Liver (tissue), 9 donors: ENCODE results near the gene TMEM231. TPM values are rescaled to one million over a fixed set of nuclear protein-coding genes. Genes with fewer than 3 reads are reported as not detected.

Experiments
- DNase-seq: peaks from one replicate; pipeline ENCODE4 v3.0.0-alpha.2; 2017; ENCODE audit warnings: low spot score
- H3K27ac ChIP-seq, 2 donors: one replicate each; pipeline ENCODE4 v1.7.0; 2013; ENCODE audit warnings: inconsistent platforms in 2 of 2, low read length in 2 of 2, control low read depth in 1 of 2, low read depth in 1 of 2, mild to moderate bottlenecking in 1 of 2
- H3K27me3 ChIP-seq, 4 donors: one replicate each; pipeline versions ENCODE4 v1.6.1 to v1.7.0; 2013; ENCODE audit warnings: low read length in 3 of 4, inconsistent platforms in 1 of 4, mild to moderate bottlenecking in 1 of 4, moderate library complexity in 1 of 4; ENCODE audit not compliant: control insufficient read depth in 4 of 4, insufficient read depth in 4 of 4
- H3K36me3 ChIP-seq, 4 donors: one replicate each; pipeline versions ENCODE4 v1.6.1 to v1.7.0; 2013; ENCODE audit warnings: low read length in 3 of 4, mild to moderate bottlenecking in 3 of 4, low read depth in 1 of 4, moderate library complexity in 1 of 4; ENCODE audit not compliant: control insufficient read depth in 4 of 4, insufficient read depth in 3 of 4
- H3K4me1 ChIP-seq, 4 donors: one replicate each; pipeline versions ENCODE4 v1.6.1 to v1.7.0; 2013; ENCODE audit warnings: low read length in 3 of 4, mild to moderate bottlenecking in 3 of 4, moderate library complexity in 1 of 4; ENCODE audit not compliant: control insufficient read depth in 4 of 4, insufficient read depth in 4 of 4
- H3K4me3 ChIP-seq, 3 donors: one replicate each; pipeline versions ENCODE4 v1.6.1 to v1.7.0; 2013; ENCODE audit warnings: low read length in 3 of 3, control low read depth in 1 of 3, low read depth in 1 of 3, mild to moderate bottlenecking in 1 of 3
- H3K9ac ChIP-seq, 2 donors: one replicate each; pipeline ENCODE4 v1.7.0; 2013; ENCODE audit warnings: low read length in 2 of 2, mild to moderate bottlenecking in 2 of 2, moderate library complexity in 2 of 2, control low read depth in 1 of 2, low read depth in 1 of 2
- H3K9me3 ChIP-seq, 4 donors: one replicate each; pipeline versions ENCODE4 v1.6.1 to v1.7.0; 2013; ENCODE audit warnings: low read length in 3 of 4; ENCODE audit not compliant: control insufficient read depth in 4 of 4
- CTCF ChIP-seq: fragments of 150-350 bp; IDR thresholded peaks from 2 replicates; pipeline ENCODE4 v1.5.1; 2017; ENCODE audit warnings: improper control_type of control experiment, low read depth, low read length; ENCODE audit not compliant: missing input control
- EGR1 ChIP-seq, 2 donors: IDR thresholded peaks; 2 replicates each; pipeline ENCODE4 v1.6.1; 2016 to 2018; ENCODE audit warnings: antibody characterized with exemption in 2 of 2, low read depth in 2 of 2
- FOXA1 ChIP-seq: IDR thresholded peaks from 2 replicates; pipeline ENCODE4 v1.6.1; 2016; ENCODE audit warnings: antibody characterized with exemption
- FOXA2 ChIP-seq: IDR thresholded peaks from 2 replicates; pipeline ENCODE4 v1.6.1; 2016; ENCODE audit warnings: antibody characterized with exemption
- GABPA ChIP-seq, 2 donors: IDR thresholded peaks in 1 of 2; conservative IDR thresholded peaks in 1 of 2; 2 replicates each; pipeline ENCODE4 v1.6.1; 2016; ENCODE audit warnings: antibody characterized with exemption in 2 of 2, mild to moderate bottlenecking in 1 of 2, moderate library complexity in 1 of 2
- HNF4A ChIP-seq, 2 donors: conservative IDR thresholded peaks; 2 replicates each; pipeline ENCODE4 v1.6.1; 2016; ENCODE audit warnings: antibody characterized with exemption in 2 of 2, mild to moderate bottlenecking in 2 of 2
- HNF4G ChIP-seq: IDR thresholded peaks from 2 replicates; pipeline ENCODE4 v1.6.1; 2016; ENCODE audit warnings: antibody characterized with exemption
- JUND ChIP-seq, 2 donors: IDR thresholded peaks; 2 replicates each; pipeline ENCODE4 v1.6.1; 2016; ENCODE audit warnings: antibody characterized with exemption in 2 of 2
- MAX ChIP-seq: IDR thresholded peaks from 2 replicates; pipeline ENCODE4 v1.6.1; 2016; ENCODE audit warnings: antibody characterized with exemption
- NR2F2 ChIP-seq: IDR thresholded peaks from 2 replicates; pipeline ENCODE4 v1.6.1; 2016; ENCODE audit warnings: antibody characterized with exemption
- RAD21 ChIP-seq, 2 donors: IDR thresholded peaks; 2 replicates each; pipeline ENCODE4 v1.6.1; 2016; ENCODE audit warnings: antibody characterized with exemption in 2 of 2, mild to moderate bottlenecking in 2 of 2
- REST ChIP-seq: IDR thresholded peaks from 2 replicates; pipeline ENCODE4 v1.6.1; 2016; ENCODE audit warnings: antibody characterized with exemption, mild to moderate bottlenecking
- RXRA ChIP-seq, 2 donors: IDR thresholded peaks; 2 replicates each; pipeline ENCODE4 v1.6.1; 2017 to 2018; ENCODE audit warnings: antibody characterized with exemption in 2 of 2, mild to moderate bottlenecking in 1 of 2
- SP1 ChIP-seq: IDR thresholded peaks from 2 replicates; pipeline ENCODE4 v1.6.1; 2018; ENCODE audit warnings: antibody characterized with exemption, mild to moderate bottlenecking
- TAF1 ChIP-seq: conservative IDR thresholded peaks from 2 replicates; pipeline ENCODE4 v1.6.1; 2016; ENCODE audit warnings: antibody characterized with exemption, mild to moderate bottlenecking
- YY1 ChIP-seq: IDR thresholded peaks from 2 replicates; pipeline ENCODE4 v1.6.1; 2016; ENCODE audit warnings: antibody characterized with exemption, mild to moderate bottlenecking
- WGBS: extraction: QIAGEN DNeasy Blood & Tissue Kit; methylation state at CpG from one replicate; pipeline ENCODE4 v1.1.7; 2013; 5-methylcytosine and 5-hydroxymethylcytosine counted together
- polyA plus RNA-seq, 2 donors: library from polyadenylated mRNA; stranded (reverse) in 1 of 2; unstranded in 1 of 2; fragments of 200-250 nt in 1 of 2; fragments of >200 nt in 1 of 2; fragmentation: Nextera tagmentation in 1 of 2; extraction: Ambion mirVana in 1 of 2; gene quantifications; one replicate each; pipeline versions ENCODE4 v1.2.1 to v1.2.3, GENCODE V29; 2013 to 2015
- total RNA-seq, 2 donors: library from RNA; depleted of rRNA; stranded (reverse); fragments of >200 nt; gene quantifications; one replicate each; pipeline ENCODE4 v1.2.3, GENCODE V29; 2014
- donor health status: healthy.
- donor health status: healthy.
- donor health status: healthy.
- donor health status: healthy.
- donor health status: healthy.

TMEM231 gene
- total RNA-seq (1 to 10 TPM; 2.0 to 2.1 TPM), polyA plus RNA-seq (1 to 10 TPM in 1 of 2 donors, under 1 TPM in 1; 0.60 to 1.9 TPM)

- peak within 1 kb of the TSS; percentile 38 to 83 (median 59) for H3K4me3 ChIP-seq
- H3K9me3 ChIP-seq = no peaks in the 10 kb centered on the region
- no peaks in the 10 kb centered on the region for H3K27me3 ChIP-seq
- peaks cover 0 to 14% (median 9%) of the 10 kb centered on the region in 4 donors for H3K4me1 ChIP-seq
- H3K9ac ChIP-seq = peak within 1 kb of the TSS in 1 of 2 donors; percentile 58
- DNase-seq = peak; percentile 98
- TF ChIP-seq FOXA1 (no peak), SP1 (peak; percentile 48), EGR1 (IDR thresholded peaks at IDR 0.05; ENCODE audit: low read depth in 2 of 2) (peak; percentile 71 to 84), YY1 (peak; percentile 82)
- no peaks in the 10 kb centered on the region for H3K36me3 ChIP-seq
- WGBS = under 1% methylated on average over 75 of the region's 75 CpGs
- peak within 1 kb of the TSS; percentile 38 to 55 for H3K27ac ChIP-seq
These were observed at the start of gene TMEM231 for GRCh38 chr16:75555707-75556430. Gene TMEM231 (minus strand): TSS chr16:75556252. CDS start chr16:75556209, 43 bp downstream.

GRCh38 chr16:75603241-75603640, 47.2 kb upstream of the TMEM231 start:
- 94% methylated on average over 4 of the region's 4 CpGs for WGBS
- TF ChIP-seq NR2F2 (no peak), CTCF (no peak), GABPA (IDR thresholded peaks at IDR 0.05 in 1 of 2, conservative IDR thresholded peaks at IDR 0.05 in 1 of 2) (no peak), HNF4A (conservative IDR thresholded peaks at IDR 0.05) (no peak), FOXA1 (no peak), SP1 (no peak), HNF4G (no peak), EGR1 (IDR thresholded peaks at IDR 0.05; ENCODE audit: low read depth in 2 of 2) (no peak), REST (no peak), RXRA (IDR thresholded peaks at IDR 0.05) (no peak), FOXA2 (no peak), TAF1 (no peak), YY1 (no peak), JUND (IDR thresholded peaks at IDR 0.05) (no peak), MAX (no peak), RAD21 (IDR thresholded peaks at IDR 0.05) (no peak)
- Histone ChIP-seq H3K9ac (no peak overlapping the region), H3K4me1 (no peaks in the 10 kb centered on the region), H3K27me3 (no peaks in the 10 kb centered on the region), H3K9me3 (no peaks in the 10 kb centered on the region), H3K36me3 (peaks cover 5 to 49% (median 44%) of the 10 kb centered on the region in 4 donors), H3K27ac (no peak overlapping the region), H3K4me3 (no peak overlapping the region)
- no peak for DNase-seq
